ENCODE measurements around the gene COL26A1.

The COL26A1 gene

GRCh38 chr7:101411508-101411874 lies 48.8 kb downstream of the COL26A1 start (continued):
- TF ChIP-seq, protein P1, sequence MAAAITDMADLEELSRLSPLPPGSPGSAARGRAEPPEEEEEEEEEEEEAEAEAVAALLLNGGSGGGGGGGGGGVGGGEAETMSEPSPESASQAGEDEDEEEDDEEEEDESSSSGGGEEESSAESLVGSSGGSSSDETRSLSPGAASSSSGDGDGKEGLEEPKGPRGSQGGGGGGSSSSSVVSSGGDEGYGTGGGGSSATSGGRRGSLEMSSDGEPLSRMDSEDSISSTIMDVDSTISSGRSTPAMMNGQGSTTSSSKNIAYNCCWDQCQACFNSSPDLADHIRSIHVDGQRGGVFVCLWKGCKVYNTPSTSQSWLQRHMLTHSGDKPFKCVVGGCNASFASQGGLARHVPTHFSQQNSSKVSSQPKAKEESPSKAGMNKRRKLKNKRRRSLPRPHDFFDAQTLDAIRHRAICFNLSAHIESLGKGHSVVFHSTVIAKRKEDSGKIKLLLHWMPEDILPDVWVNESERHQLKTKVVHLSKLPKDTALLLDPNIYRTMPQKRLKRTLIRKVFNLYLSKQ (tag by site-specific recombination; IDR thresholded peaks at IDR 0.05; ENCODE audit: borderline replicate concordance) = no peak
- TF ChIP-seq ZNF416 (tag by site-specific recombination; IDR thresholded peaks at IDR 0.05) = no peak
- TF ChIP-seq ZNF561 (tag by site-specific recombination; IDR thresholded peaks at IDR 0.05; ENCODE audit: borderline replicate concordance) = no peak
- TF ChIP-seq ZNF24 (tag by site-specific recombination; IDR thresholded peaks at IDR 0.05) = peak; percentile 31; the same call in 1 of the 2 replicates
- TF ChIP-seq, protein P2, sequence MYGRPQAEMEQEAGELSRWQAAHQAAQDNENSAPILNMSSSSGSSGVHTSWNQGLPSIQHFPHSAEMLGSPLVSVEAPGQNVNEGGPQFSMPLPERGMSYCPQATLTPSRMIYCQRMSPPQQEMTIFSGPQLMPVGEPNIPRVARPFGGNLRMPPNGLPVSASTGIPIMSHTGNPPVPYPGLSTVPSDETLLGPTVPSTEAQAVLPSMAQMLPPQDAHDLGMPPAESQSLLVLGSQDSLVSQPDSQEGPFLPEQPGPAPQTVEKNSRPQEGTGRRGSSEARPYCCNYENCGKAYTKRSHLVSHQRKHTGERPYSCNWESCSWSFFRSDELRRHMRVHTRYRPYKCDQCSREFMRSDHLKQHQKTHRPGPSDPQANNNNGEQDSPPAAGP (tag by site-specific recombination; IDR thresholded peaks at IDR 0.05) = peak; percentile 2
- peak; percentile 46; the same call in 1 of the 2 replicates for TF ChIP-seq ZIC2 (tag by site-specific recombination; IDR thresholded peaks at IDR 0.05)
- no peak for TF ChIP-seq ZNF16 (tag by site-specific recombination; IDR thresholded peaks at IDR 0.05; ENCODE audit: low read depth)
- no peak for TF ChIP-seq ZNF48 (tag by site-specific recombination; IDR thresholded peaks at IDR 0.05)
- no peak for TF ChIP-seq ZNF596 (tag by site-specific recombination; IDR thresholded peaks at IDR 0.05)
- 0 out of 2 replicates have a peak, but pooled peaks have one; percentile 64 for TF ChIP-seq ZNF600 (tag by site-specific recombination; IDR thresholded peaks at IDR 0.05)
- TF ChIP-seq ZNF157 (tag by site-specific recombination; IDR thresholded peaks at IDR 0.05) = peak; percentile 80

- Histone ChIP-seq H3K27ac (ENCODE audit: extremely low read depth, low read depth, low read length) (no peak overlapping the region), H3K4me3 (ENCODE audit: low read depth, low read length) (no peak overlapping the region), H3K9me3 (ENCODE audit: control insufficient read depth, insufficient read depth, low read depth, low read length) (no peaks in the 10 kb centered on the region; the same call in 1 of the 2 replicates), H3K4me1 (ENCODE audit: control insufficient read depth, insufficient read depth, low read length) (no peaks in the 10 kb centered on the region), H3K36me3 (ENCODE audit: control insufficient read depth in 2 of 2, insufficient read depth in 1 of 2, low read length in 2 of 2) (no peaks in the 10 kb centered on the region)
- TF ChIP-seq, protein P3, sequence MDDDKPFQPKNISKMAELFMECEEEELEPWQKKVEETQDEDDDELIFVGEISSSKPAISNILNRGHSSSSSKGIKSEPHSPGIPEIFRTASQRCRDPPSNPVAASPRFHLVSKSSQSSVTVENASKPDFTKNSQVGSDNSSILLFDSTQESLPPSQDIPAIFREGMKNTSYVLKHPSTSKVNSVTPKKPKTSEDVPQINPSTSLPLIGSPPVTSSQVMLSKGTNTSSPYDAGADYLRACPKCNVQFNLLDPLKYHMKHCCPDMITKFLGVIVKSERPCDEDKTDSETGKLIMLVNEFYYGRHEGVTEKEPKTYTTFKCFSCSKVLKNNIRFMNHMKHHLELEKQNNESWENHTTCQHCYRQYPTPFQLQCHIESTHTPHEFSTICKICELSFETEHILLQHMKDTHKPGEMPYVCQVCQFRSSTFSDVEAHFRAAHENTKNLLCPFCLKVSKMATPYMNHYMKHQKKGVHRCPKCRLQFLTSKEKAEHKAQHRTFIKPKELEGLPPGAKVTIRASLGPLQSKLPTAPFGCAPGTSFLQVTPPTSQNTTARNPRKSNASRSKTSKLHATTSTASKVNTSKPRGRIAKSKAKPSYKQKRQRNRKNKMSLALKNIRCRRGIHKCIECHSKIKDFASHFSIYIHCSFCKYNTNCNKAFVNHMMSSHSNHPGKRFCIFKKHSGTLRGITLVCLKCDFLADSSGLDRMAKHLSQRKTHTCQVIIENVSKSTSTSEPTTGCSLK (tag by site-specific recombination; IDR thresholded peaks at IDR 0.05) = no peak
- TF ChIP-seq ZNF580 (tag by site-specific recombination; IDR thresholded peaks at IDR 0.05) (no peak), ZNF266 (tag by site-specific recombination; IDR thresholded peaks at IDR 0.05; ENCODE audit: low read depth) (no peak), ZNF211 (tag by site-specific recombination; IDR thresholded peaks at IDR 0.05; ENCODE audit: low read depth) (no peak)
- POLR2A ChIA-PET = no interaction called here
- CTCF ChIA-PET = interaction anchor here (0.9 to 3.6 kb wide), 6 partner anchors 9 to 95 kb away, joined by 3 to 24 read pairs (median 8); no protein-coding TSS in a partner anchor
Observed at GRCh38 chr7:101412976-101413375, 50.3 kb downstream of the COL26A1 start.

DNA sequence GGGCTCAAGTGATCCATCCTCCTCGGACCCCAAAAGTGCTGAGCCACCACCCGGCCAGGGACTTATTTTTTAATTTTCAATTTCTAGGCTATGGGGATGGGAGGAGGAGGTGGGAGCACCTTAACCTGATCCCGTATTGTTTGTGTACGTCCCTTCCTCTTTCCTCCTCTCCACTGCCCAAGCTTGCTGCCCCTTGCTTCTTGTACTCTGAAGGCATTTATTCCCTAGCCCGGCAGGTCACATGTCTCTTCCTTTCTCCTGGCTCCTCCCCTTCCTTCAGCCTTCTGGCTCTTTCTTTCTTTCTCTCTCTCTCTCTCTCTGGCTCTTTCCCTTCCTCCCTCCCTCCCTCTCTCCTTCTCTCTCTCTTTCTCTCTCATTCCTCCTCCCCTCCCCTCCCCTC lies 56.0 kb downstream of the COL26A1 start:
- Histone ChIP-seq H3K9me3 (ENCODE audit: control insufficient read depth, insufficient read depth, low read depth, low read length) (no peaks in the 10 kb centered on the region), H3K36me3 (ENCODE audit: control insufficient read depth in 2 of 2, insufficient read depth in 1 of 2, low read length in 2 of 2) (no peaks in the 10 kb centered on the region), H3K4me3 (ENCODE audit: low read depth, low read length) (no peak overlapping the region), H3K27ac (ENCODE audit: extremely low read depth, low read depth, low read length) (no peak overlapping the region), H3K4me1 (ENCODE audit: control insufficient read depth, insufficient read depth, low read length) (no peaks in the 10 kb centered on the region)
- TF ChIP-seq KLF10 (tag by site-specific recombination; IDR thresholded peaks at IDR 0.05) (no peak), ZNF48 (tag by site-specific recombination; IDR thresholded peaks at IDR 0.05) (no peak), GLI4 (tag by site-specific recombination; IDR thresholded peaks at IDR 0.05) (no peak)
- ChIA-PET CTCF (interaction anchor here (1.4 kb wide), 1 partner anchor 136 kb away, joined by 5 read pairs; no protein-coding TSS in a partner anchor), POLR2A (no interaction called here)
